ENCODE results near the gene MAB21L4.
A peak's percentile ranks its signal among the peaks of the same experiment; 100 is the strongest.

The MAB21L4 gene

GRCh38 chr2:240901986-240902614 is 6.1 kb upstream of the MAB21L4 start:
- H3K36me3 ChIP-seq (ENCODE audit: control insufficient read depth in 5 of 5, insufficient read depth in 5 of 5, low read length in 5 of 5), result no peaks in the 10 kb centered on the region
- H3K27ac ChIP-seq (ENCODE audit: low read depth, low read length), result no peak overlapping the region
- no peak overlapping the region for H3K9ac ChIP-seq (ENCODE audit: low read length in 5 of 5)
- H3K27me3 ChIP-seq (ENCODE audit: control insufficient read depth in 5 of 5, insufficient read depth in 4 of 5, low read length in 5 of 5), result peaks cover 6 to 18% (median 9%) of the 10 kb centered on the region in 5 donors
- H3K9me3 ChIP-seq (ENCODE audit: control insufficient read depth in 5 of 5, low read length in 5 of 5), result peaks cover 0 to 4% (median 2%) of the 10 kb centered on the region in 5 donors
- no peak overlapping the region for H3K4me3 ChIP-seq (ENCODE audit: low read depth in 1 of 5, low read length in 5 of 5)
- H3K4me1 ChIP-seq (ENCODE audit: control insufficient read depth in 5 of 5, insufficient read depth in 5 of 5, low read length in 5 of 5), result peaks cover 3 to 37% (median 21%) of the 10 kb centered on the region in 5 donors

GRCh38 chr2:240900141-240900860 is 4.3 kb upstream of the MAB21L4 start:
- peaks cover 0 to 4% (median 2%) of the 10 kb centered on the region in 5 donors for H3K9me3 ChIP-seq (ENCODE audit: control insufficient read depth in 5 of 5, low read length in 5 of 5)
- no peak overlapping the region for H3K27ac ChIP-seq (ENCODE audit: low read depth, low read length)
- H3K9ac ChIP-seq (ENCODE audit: low read length in 5 of 5), result no peak overlapping the region
- no peak overlapping the region for H3K4me3 ChIP-seq (ENCODE audit: low read depth in 1 of 5, low read length in 5 of 5)
- peaks cover 0 to 4% (median 0%) of the 10 kb centered on the region in 5 donors for H3K27me3 ChIP-seq (ENCODE audit: control insufficient read depth in 5 of 5, insufficient read depth in 4 of 5, low read length in 5 of 5)
- H3K4me1 ChIP-seq (ENCODE audit: control insufficient read depth in 5 of 5, insufficient read depth in 5 of 5, low read length in 5 of 5), result peaks cover 3 to 40% (median 24%) of the 10 kb centered on the region in 5 donors
- H3K36me3 ChIP-seq (ENCODE audit: control insufficient read depth in 5 of 5, insufficient read depth in 5 of 5, low read length in 5 of 5), result no peaks in the 10 kb centered on the region

GRCh38 chr2:240899468-240899865 is 3.5 kb upstream of the MAB21L4 start:
- no peak overlapping the region for H3K9ac ChIP-seq (ENCODE audit: low read length in 5 of 5)

GRCh38 chr2:240898731-240899467 is 2.9 kb upstream of the MAB21L4 start:
- H3K4me1 ChIP-seq (ENCODE audit: control insufficient read depth in 5 of 5, insufficient read depth in 5 of 5, low read length in 5 of 5), result peaks cover 3 to 33% (median 24%) of the 10 kb centered on the region in 5 donors
- peak overlapping the region in 1 of 5 donors; percentile 19 for H3K4me3 ChIP-seq (ENCODE audit: low read depth in 1 of 5, low read length in 5 of 5)
- no peaks in the 10 kb centered on the region for H3K36me3 ChIP-seq (ENCODE audit: control insufficient read depth in 5 of 5, insufficient read depth in 5 of 5, low read length in 5 of 5)
- peak overlapping the region; percentile 37 for H3K27ac ChIP-seq (ENCODE audit: low read depth, low read length)
- H3K27me3 ChIP-seq (ENCODE audit: control insufficient read depth in 5 of 5, insufficient read depth in 4 of 5, low read length in 5 of 5), result no peaks in the 10 kb centered on the region
- H3K9ac ChIP-seq (ENCODE audit: low read length in 5 of 5), result peak overlapping the region in 2 of 5 donors; percentile 1 to 2
- peaks cover 0 to 4% (median 2%) of the 10 kb centered on the region in 5 donors for H3K9me3 ChIP-seq (ENCODE audit: control insufficient read depth in 5 of 5, low read length in 5 of 5)

More at GRCh38 chr2:240899468-240899865, 3.5 kb upstream of the MAB21L4 start:
- H3K4me1 ChIP-seq (ENCODE audit: control insufficient read depth in 5 of 5, insufficient read depth in 5 of 5, low read length in 5 of 5), result peaks cover 3 to 35% (median 24%) of the 10 kb centered on the region in 5 donors
- H3K36me3 ChIP-seq (ENCODE audit: control insufficient read depth in 5 of 5, insufficient read depth in 5 of 5, low read length in 5 of 5), result no peaks in the 10 kb centered on the region
- no peaks in the 10 kb centered on the region for H3K27me3 ChIP-seq (ENCODE audit: control insufficient read depth in 5 of 5, insufficient read depth in 4 of 5, low read length in 5 of 5)
- no peak overlapping the region for H3K4me3 ChIP-seq (ENCODE audit: low read depth in 1 of 5, low read length in 5 of 5)
- peaks cover 0 to 4% (median 2%) of the 10 kb centered on the region in 5 donors for H3K9me3 ChIP-seq (ENCODE audit: control insufficient read depth in 5 of 5, low read length in 5 of 5)
- H3K27ac ChIP-seq (ENCODE audit: low read depth, low read length), result no peak overlapping the region

- peak overlapping the region; percentile 37 for H3K27ac ChIP-seq (ENCODE audit: low read depth, low read length)
- H3K9me3 ChIP-seq (ENCODE audit: control insufficient read depth in 5 of 5, low read length in 5 of 5), result peaks cover 0 to 4% (median 2%) of the 10 kb centered on the region in 5 donors
- peaks cover 3 to 38% (median 24%) of the 10 kb centered on the region in 5 donors for H3K4me1 ChIP-seq (ENCODE audit: control insufficient read depth in 5 of 5, insufficient read depth in 5 of 5, low read length in 5 of 5)
- no peaks in the 10 kb centered on the region for H3K27me3 ChIP-seq (ENCODE audit: control insufficient read depth in 5 of 5, insufficient read depth in 4 of 5, low read length in 5 of 5)
- no peaks in the 10 kb centered on the region for H3K36me3 ChIP-seq (ENCODE audit: control insufficient read depth in 5 of 5, insufficient read depth in 5 of 5, low read length in 5 of 5)
- peak overlapping the region in 2 of 5 donors; percentile 1 to 17 for H3K9ac ChIP-seq (ENCODE audit: low read length in 5 of 5)
- H3K4me3 ChIP-seq (ENCODE audit: low read depth in 1 of 5, low read length in 5 of 5), result peak overlapping the region in 1 of 5 donors; percentile 19
These were observed 2.3 kb upstream of the MAB21L4 start for GRCh38 chr2:240898108-240898730.

- Histone ChIP-seq H3K9ac (ENCODE audit: low read length in 5 of 5) (no peak overlapping the region), H3K27me3 (ENCODE audit: control insufficient read depth in 5 of 5, insufficient read depth in 4 of 5, low read length in 5 of 5) (peaks cover 0 to 2% (median 0%) of the 10 kb centered on the region in 5 donors), H3K4me3 (ENCODE audit: low read depth in 1 of 5, low read length in 5 of 5) (no peak overlapping the region), H3K4me1 (ENCODE audit: control insufficient read depth in 5 of 5, insufficient read depth in 5 of 5, low read length in 5 of 5) (peaks cover 3 to 36% (median 24%) of the 10 kb centered on the region in 5 donors), H3K27ac (ENCODE audit: low read depth, low read length) (no peak overlapping the region), H3K36me3 (ENCODE audit: control insufficient read depth in 5 of 5, insufficient read depth in 5 of 5, low read length in 5 of 5) (no peaks in the 10 kb centered on the region), H3K9me3 (ENCODE audit: control insufficient read depth in 5 of 5, low read length in 5 of 5) (peaks cover 0 to 4% (median 2%) of the 10 kb centered on the region in 5 donors)
These were observed 1.1 kb upstream of the MAB21L4 start for GRCh38 chr2:240896871-240897692.

- H3K4me3 ChIP-seq (ENCODE audit: low read depth in 1 of 5, low read length in 5 of 5), result no peak overlapping the region
- peaks cover 0 to 2% (median 0%) of the 10 kb centered on the region in 5 donors for H3K27me3 ChIP-seq (ENCODE audit: control insufficient read depth in 5 of 5, insufficient read depth in 4 of 5, low read length in 5 of 5)
- H3K36me3 ChIP-seq (ENCODE audit: control insufficient read depth in 5 of 5, insufficient read depth in 5 of 5, low read length in 5 of 5), result no peaks in the 10 kb centered on the region
- H3K4me1 ChIP-seq (ENCODE audit: control insufficient read depth in 5 of 5, insufficient read depth in 5 of 5, low read length in 5 of 5), result peaks cover 3 to 36% (median 24%) of the 10 kb centered on the region in 5 donors
- H3K9ac ChIP-seq (ENCODE audit: low read length in 5 of 5), result no peak overlapping the region
- peaks cover 0 to 4% (median 2%) of the 10 kb centered on the region in 5 donors for H3K9me3 ChIP-seq (ENCODE audit: control insufficient read depth in 5 of 5, low read length in 5 of 5)
- H3K27ac ChIP-seq (ENCODE audit: low read depth, low read length), result no peak overlapping the region
These were observed 438 bp upstream of the MAB21L4 start for GRCh38 chr2:240896394-240896793.

GRCh38 chr2:240894836-240895558 is 959 bp downstream of the MAB21L4 start:
- Histone ChIP-seq H3K9me3 (ENCODE audit: control insufficient read depth in 5 of 5, low read length in 5 of 5) (no peaks in the 10 kb centered on the region), H3K4me3 (ENCODE audit: low read depth in 1 of 5, low read length in 5 of 5) (no peak overlapping the region), H3K4me1 (ENCODE audit: control insufficient read depth in 5 of 5, insufficient read depth in 5 of 5, low read length in 5 of 5) (peaks cover 3 to 36% (median 24%) of the 10 kb centered on the region in 5 donors), H3K27ac (ENCODE audit: low read depth, low read length) (no peak overlapping the region), H3K36me3 (ENCODE audit: control insufficient read depth in 5 of 5, insufficient read depth in 5 of 5, low read length in 5 of 5) (no peaks in the 10 kb centered on the region), H3K9ac (ENCODE audit: low read length in 5 of 5) (no peak overlapping the region), H3K27me3 (ENCODE audit: control insufficient read depth in 5 of 5, insufficient read depth in 4 of 5, low read length in 5 of 5) (peaks cover 0 to 2% (median 0%) of the 10 kb centered on the region in 5 donors)

All from subcutaneous abdominal adipose tissue (tissue), 5 donors.